HG03108 (cell line): ENCODE measurements around the gene WDR19.
"Not testable (repeated sequence)": the region's sequence is repeated elsewhere in the genome, so short reads cannot be mapped to it uniquely, and the experiment has no call there.

Experiments used
- ATAC-seq: cut with Tn5 transposase; IDR thresholded peaks from one replicate; pipeline ENCODE4 v1.9.1; 2021; ENCODE audit warnings: moderate library complexity; ENCODE audit not compliant: unreplicated experiment

Gene WDR19

DNA sequence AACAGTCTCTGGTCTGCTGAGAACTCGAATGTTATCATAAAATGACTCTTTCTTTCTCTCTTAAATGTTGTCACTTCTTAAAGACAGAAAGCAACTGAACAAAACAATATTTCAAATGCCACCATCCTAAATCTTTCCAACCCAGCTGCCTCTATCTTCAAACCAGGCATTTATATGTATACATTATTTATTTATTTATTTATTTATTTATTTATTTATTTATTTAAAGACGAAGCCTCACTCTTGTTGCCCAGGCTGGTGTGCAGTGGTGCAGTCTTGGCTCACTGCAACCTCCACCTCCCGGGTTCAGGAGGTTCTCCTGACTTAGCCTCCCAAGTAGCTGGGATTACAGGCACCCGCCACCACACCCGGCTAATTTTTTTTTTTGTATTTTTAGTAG is 110.1 kb downstream of the WDR19 start:
- ATAC-seq: not testable (repeated sequence)

DNA sequence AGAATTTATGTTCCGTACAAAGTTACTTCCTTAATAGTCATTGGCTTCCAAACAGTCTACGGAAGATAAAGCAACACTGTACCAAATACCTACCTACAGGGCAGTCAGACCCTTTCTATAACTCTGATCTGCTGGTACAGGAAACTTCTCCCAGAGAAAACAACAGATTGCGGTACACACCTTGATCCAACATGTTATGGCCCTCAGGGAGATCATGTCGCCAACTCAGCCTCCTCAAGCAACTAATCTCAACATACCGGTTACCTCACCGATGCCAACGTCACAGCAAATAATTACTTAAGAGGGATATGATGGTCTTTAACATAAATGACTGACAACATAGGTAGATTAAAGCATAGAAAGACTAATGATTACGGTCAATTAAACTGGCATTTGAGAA is 113.5 kb downstream of the WDR19 start:
- no peak for ATAC-seq

DNA sequence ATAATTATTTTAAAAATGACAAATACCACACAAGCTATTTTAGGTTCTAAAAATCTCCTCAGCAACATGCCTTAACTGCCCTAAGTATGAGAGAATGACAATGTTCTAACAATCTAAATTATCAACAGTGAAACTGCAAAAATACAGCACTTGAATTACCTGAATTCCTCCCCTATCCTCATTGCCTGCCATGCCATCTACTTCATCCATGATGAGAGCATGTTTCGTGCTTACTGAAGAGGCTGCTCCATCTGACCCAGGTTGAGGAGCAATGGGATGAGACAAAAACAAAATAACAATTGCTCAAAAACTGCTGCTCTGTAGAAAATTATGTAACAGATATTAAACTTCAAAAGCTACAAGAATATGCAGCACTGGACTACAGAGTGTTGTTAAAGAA is 120.6 kb downstream of the WDR19 start:
- ATAC-seq: no peak

DNA sequence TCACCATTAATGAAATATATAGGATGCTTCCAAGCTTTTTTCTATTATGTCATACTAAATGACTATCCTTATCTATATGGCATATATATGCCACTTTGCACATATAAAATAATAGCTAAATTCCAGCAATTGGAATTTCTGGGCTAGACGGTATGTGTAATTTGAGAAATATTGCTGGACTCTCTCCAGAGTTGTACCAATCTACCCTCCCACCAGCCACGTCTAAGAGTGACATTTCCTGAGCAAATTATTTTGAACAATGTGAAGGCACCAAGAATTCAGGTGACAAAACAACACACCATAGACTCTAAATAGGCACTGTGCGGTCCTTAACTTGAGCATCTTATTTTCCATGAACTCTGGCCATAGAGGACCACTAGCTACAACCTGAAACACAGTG is 121.5 kb downstream of the WDR19 start:
- no peak for ATAC-seq

DNA sequence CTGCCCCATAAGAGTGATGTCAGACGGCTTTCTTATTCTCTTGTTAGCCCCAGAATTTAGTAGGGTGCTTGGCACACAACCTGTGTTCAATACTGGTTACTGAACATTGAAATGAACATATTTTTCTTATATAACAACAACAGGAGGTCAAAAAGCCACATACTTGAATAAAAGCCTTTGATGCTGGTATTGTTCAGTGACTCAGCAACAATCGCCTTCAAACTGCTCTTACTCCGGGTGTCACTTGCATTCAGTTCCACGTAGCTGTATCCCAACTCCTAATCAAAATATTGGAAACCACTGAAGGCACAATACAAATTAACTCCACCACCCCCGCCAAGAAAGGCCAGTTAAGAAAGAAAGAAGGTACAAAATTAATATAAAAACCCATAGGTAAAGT is 122.3 kb downstream of the WDR19 start:
- ATAC-seq: no peak

DNA sequence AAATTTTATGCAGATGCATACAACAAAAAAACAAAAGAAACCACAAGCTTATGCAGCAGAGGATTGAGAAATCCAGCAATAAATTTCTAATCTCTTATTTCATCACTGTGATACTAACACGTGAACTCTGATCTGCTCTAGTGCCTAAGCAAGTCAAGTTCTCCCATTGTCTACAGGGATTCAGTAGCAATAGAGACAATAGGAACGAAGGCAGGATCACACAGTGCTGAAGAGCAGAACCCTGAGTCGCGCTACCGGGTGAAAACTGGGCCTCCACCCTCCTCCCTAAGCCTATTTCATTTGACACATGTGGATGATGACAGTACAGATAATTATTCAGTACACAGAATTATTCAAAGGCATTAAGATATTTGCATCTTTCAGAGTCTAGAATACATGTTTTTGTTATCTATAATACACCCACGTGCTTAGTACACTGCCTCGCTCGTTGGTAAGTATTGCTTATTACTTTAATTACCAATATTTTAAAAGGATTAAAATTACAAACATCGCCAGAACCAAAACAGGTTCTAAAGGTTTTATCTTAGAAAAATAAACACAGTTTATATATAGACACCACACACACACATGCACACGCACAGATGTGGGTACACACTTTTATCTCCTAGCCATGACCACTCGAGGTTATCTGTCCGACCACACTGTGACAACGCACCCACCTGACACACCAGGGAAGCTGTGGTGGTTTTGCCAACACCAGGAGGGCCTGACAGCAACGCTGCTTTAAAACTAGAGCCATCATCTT is 123.8 kb downstream of the WDR19 start:
- no peak for ATAC-seq

DNA sequence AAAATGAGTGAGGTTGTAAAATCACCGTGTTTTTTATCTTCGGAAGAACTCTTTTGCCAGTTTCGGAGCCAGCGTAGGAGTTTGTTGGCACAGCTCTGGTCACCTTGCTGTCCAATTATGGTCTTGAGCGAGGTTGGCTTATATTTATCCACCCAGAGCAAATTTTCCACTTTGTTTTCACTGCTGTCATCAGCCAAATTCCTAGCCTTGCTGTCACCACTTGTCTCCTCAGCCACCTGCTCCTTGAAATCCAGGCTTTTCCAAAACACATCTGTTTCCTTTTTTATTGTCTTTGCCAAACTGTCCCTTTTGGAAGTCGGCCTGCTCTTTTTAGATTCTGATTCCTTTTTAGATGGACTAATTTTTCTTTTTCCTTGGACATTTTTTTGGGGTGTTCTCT is 126.3 kb downstream of the WDR19 start:
- no peak for ATAC-seq

DNA sequence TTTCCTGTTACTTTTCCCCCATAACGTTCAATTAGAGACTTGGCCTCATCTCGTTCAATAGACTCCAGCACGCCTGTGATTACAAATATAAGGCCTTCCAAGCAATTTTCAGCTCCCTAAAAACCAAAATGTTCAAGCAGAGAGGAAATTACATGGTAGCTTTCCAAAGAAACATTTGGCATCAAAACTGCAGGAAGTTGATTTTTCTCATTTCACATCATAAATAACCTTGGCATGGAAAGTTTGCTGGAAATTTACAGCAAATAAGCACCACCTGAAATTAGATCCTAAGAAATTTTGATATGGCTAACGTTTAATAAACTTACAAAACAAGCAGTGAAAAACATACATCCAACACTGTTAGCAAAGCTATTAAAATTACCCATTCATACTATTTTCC is 130.5 kb downstream of the WDR19 start:
- ATAC-seq: no peak

DNA sequence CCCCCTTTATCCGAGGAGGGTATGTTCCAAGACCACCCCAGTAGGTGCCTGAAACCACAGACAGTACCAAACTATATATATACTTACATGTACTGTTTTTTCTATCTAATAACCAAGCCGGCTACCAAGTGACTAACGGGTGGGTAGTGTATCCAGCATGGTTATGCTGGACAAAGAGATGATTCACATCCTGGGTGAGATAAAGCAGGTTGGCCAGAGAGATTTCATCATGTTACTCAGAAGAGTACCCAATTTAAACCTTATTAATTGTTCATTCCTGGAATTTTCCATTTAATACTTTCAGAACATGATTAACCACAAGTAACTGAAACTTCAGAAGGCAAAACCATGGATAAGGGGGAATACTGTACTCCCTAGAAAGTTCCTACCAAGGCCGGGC is 137.3 kb downstream of the WDR19 start:
- ATAC-seq: no peak

DNA sequence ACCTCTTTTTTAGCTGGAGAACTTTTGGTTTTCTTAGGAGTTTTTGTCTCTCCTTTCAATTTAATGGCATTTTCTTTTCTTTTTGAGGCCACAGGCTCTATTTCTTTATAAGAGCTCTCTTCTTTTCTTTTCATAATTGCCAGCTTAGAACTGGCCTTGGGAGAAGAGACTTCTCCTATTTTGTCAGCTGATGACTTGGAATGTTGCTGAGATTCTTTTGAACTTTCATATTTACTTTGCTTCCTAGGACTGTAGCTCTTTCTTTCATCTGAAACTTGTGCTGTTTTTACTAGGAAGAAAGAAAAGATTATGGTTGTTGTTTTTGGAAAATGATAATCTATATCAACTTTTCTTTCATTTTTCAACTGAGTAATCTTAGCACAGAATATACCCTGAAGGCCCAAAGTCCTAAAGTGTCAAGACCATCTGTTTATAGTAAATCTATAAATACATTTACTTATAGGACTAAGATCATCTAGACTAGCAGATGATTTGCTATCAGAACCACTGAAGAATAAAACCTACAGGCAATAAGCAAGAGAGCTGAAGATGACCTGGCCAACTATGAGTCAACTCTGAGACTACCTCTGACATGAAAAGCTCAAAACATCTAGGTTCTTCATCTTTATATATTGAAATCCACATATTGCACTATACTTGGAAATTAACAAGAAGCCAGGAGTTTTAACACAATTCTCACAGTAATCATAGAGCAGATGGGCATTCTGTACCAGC is 138.2 kb downstream of the WDR19 start:
- ATAC-seq: no peak

DNA sequence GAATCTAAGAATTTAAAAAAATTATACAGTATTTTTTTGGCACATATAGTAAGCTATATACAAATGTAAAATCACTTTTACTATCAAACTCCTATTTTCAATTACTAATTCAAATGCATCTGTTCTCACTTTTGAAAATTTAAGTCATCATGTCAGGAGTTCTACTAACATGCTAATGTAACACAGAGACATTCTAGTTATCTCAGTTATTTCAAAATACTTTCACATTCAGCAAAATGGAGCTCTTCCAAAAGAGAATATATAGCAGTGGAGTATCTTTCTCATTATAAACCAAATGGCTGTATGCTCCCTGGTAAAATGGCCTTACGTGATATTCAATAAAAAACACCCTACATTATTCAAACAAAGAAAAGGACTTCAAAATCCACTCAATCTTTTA is 141.5 kb downstream of the WDR19 start:
- ATAC-seq: no peak

DNA sequence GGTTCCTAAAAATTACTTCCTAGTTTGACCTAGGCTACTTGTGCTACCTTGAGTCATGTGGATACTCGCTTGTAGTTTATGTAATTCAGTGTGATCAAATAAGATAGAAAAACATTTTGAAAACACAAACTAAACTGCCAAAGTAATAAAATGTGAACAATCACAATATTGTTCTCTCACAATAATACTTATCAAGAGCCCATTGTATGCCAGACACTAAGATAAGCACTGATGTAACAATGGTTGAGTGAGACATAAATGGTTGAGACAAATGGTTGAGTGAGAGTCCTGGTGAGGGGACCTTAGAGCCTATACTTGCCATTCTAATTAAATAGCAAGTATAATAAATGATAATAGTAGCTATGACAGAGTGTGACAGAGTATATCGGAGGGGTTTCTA is 142.1 kb downstream of the WDR19 start:
- no peak for ATAC-seq

DNA sequence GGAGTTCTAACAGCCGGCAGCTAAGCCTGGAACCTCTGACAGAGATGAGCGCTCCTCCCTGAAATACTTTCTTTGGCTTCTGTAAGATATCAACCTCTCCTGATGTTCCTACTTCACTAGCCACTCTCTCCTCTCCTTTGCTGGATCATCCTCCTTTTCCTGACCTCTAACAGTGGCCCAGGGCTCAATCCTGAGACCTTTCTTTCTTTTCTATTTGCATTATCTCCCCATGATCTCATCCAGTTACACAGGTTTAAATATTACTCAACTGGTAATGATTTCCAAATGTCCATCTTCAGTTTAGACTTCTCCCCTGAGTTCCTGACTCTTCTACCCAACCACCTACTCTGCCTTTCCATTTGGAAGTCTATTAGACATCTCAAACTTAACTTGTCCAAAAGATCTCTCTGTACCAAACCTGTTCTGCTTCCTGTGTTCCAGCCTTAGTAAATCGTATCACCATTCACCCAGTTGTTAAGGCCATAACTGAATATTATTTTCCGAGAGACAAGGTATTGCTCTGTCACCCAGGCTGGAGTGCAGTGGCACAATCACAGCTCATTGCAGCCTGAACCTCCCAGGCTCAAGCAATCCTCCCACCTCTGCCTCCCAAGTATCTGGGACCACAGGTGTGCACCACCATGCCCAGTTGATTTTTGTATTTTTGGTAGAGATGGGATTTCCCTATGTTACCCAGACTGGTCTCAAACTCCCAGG is 142.7 kb downstream of the WDR19 start:
- no peak for ATAC-seq

DNA sequence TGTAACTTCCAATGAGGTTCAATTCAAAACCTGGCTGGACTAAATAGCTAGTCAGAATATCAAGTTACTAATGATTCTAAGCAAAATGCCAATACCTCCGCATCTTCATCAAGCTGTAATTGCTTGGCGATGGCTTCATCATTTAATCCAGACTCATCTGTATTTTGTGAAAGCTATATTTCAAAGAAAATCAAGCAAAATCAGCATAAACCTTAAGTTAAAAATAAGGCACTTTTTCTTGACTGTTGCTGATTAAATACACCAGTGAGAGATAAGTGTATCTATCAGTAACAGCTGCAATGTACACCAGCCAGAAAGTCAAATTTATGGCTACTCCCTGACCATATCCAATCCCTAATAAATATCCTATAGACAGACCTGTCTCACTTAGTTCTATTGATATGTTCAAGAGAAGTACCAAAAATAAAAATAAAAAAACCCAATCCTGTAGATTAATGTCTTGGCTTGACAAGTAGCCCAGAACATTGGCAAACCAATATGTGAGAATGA is 144.2 kb downstream of the WDR19 start:
- no peak for ATAC-seq

DNA sequence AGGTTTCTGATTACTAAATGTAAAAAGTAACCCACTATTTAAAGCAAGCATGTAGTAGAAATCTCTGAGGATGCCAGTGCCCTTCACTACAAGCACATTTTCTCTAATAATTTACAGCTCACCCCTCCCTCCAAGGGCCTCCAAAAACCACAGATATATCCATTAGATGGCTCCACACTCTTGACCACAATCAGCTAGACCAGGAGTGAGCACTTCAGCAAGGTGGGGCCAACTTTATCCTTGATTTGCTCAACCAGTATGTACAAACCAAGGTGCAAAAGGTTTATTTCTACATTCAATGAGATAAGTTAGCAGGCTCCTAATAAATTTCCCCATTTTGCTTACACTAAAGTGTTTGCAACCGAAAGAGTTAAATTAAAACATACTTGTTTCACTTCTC is 148.0 kb downstream of the WDR19 start:
- ATAC-seq: no peak

DNA sequence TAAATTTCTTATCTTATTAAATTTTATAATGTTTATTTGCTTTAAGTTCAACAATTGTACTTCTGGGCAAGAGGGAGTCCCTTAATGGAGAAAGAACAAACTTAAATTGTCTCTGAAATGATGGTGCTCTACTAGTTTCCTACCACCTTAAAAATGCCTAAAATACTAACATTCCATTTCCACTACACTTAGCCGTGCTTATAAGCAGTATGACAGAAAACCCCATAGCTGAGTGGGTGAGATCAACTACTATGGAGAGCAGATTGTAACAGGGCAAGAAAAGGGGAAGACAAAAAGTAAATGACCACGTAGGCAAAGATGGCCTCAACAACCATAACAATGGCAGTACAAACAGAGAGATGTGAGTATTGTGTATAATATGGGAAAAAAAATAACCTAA is 148.9 kb downstream of the WDR19 start:
- ATAC-seq: no peak
